OCI-LY7 (cell line): ENCODE data around the gene CALN1. TPM values are rescaled to one million over a fixed set of nuclear protein-coding genes. Genes with fewer than 3 reads are reported as not detected.
A peak's percentile ranks its signal among the peaks of the same experiment; 100 is the strongest.

Experiments used
- BruUV-seq: library from RNA; stranded (reverse); fragments of 400-500 nt; replicated peaks from 2 replicates; lab custom pipeline; 2021; lab: Mats Ljungman, UMichigan
- CTCF ChIA-PET: fragments of 300-600 bp; sonication (Branson Sonifier 250); formaldehyde crosslinking; loops from one replicate; lab custom pipeline; 2022; ENCODE audit warnings: antibody characterized with exemption; ENCODE audit not compliant: unreplicated experiment; lab: Charles Lee
- POLR2A ChIA-PET: fragments of 300-600 bp; sonication (Branson Sonifier 250); formaldehyde crosslinking; loops from one replicate; lab custom pipeline; 2022; ENCODE audit warnings: antibody characterized with exemption; lab: Charles Lee
- DNase-seq: peaks from one replicate; pipeline ENCODE4 v3.0.0-alpha.2; 2015; ENCODE audit warnings: low spot score
- H2AFZ ChIP-seq: fragments of 200-600 bp; sonication (generic), shearing (Covaris generic); 2 replicates; pipeline ENCODE4 v1.6.1; 2014; ENCODE audit warnings: mild to moderate bottlenecking, antibody characterized with exemption, low read length, moderate library complexity
- H3K27ac ChIP-seq: fragments of 200-600 bp; sonication (generic); 2 replicates; pipeline ENCODE4 v1.5.1; 2014; ENCODE audit warnings: mixed run types, low read depth, mild to moderate bottlenecking, moderate library complexity, low read length, inconsistent platforms; ENCODE audit not compliant: poor library complexity, severe bottlenecking
- H3K36me3 ChIP-seq: fragments of 200-600 bp; sonication (generic); 2 replicates; pipeline ENCODE4 v1.6.1; 2014; ENCODE audit warnings: mild to moderate bottlenecking, antibody characterized with exemption, low read length, moderate library complexity, mixed read lengths; ENCODE audit not compliant: insufficient read depth
- H3K4me1 ChIP-seq: fragments of 200-600 bp; sonication (generic); 2 replicates; pipeline ENCODE4 v1.5.1; 2014; ENCODE audit warnings: mild to moderate bottlenecking, low read length; ENCODE audit not compliant: insufficient read depth, poor library complexity, severe bottlenecking
- H3K4me2 ChIP-seq: fragments of 200-600 bp; sonication (generic); 2 replicates; pipeline ENCODE4 v1.6.1; 2014; ENCODE audit warnings: mild to moderate bottlenecking, low read length
- H3K4me3 ChIP-seq: fragments of 200-600 bp; sonication (generic); 2 replicates; pipeline ENCODE4 v1.5.1; 2014; ENCODE audit warnings: mild to moderate bottlenecking, low read depth, low read length; ENCODE audit not compliant: poor library complexity, severe bottlenecking
- H3K79me2 ChIP-seq: fragments of 200-600 bp; sonication (generic); 2 replicates; pipeline ENCODE4 v1.6.1; 2016; ENCODE audit warnings: low read depth, mild to moderate bottlenecking, low read length, moderate library complexity, mixed read lengths; ENCODE audit not compliant: insufficient read depth
- H3K9me2 ChIP-seq: fragments of 200-600 bp; sonication (generic); 2 replicates; pipeline ENCODE4 v1.6.1; 2016; ENCODE audit warnings: mild to moderate bottlenecking, low read length, mixed read lengths; ENCODE audit not compliant: insufficient read depth
- H3K9me3 ChIP-seq: fragments of 200-600 bp; sonication (generic); 2 replicates; pipeline ENCODE4 v1.6.1; 2014; ENCODE audit warnings: mild to moderate bottlenecking, mixed run types, low read length, mixed read lengths
- H4K20me1 ChIP-seq: fragments of 200-600 bp; sonication (generic); 2 replicates; pipeline ENCODE4 v1.6.1; 2014; ENCODE audit warnings: mild to moderate bottlenecking, antibody characterized with exemption, low read length, moderate library complexity, mixed read lengths; ENCODE audit not compliant: insufficient read depth
- EZH2phosphoT487 ChIP-seq: fragments of 200-600 bp; sonication (generic); IDR thresholded peaks from 2 replicates; pipeline ENCODE4 v1.6.1; 2018; ENCODE audit warnings: low read depth, borderline replicate concordance, mild to moderate bottlenecking, mixed run types, antibody characterized with exemption, low read length, moderate library complexity, mixed read lengths
- intact Hi-C: fragments of 100-400 bp; cut with micrococcal nuclease; formaldehyde crosslinking; loops from one replicate; pipeline ENCODE4 v1.10.0; 2022; ENCODE audit not compliant: unreplicated experiment
- small RNA-seq: library from RNA; depleted of rRNA; stranded (forward); fragments of <200 nt; gene quantifications from one replicate; pipeline ENCODE3, GENCODE V24; 2014
- total RNA-seq, 2 experiments: library from RNA; depleted of rRNA in 1 of 2; stranded (reverse); fragments of >200 nt in 1 of 2; shearing (Covaris generic) in 1 of 2; gene quantifications; 2 replicates each; pipeline ENCODE4 v1.2.3, GENCODE V29; 2014 to 2022
- TF ChIP-seq, protein P1 (sequence below): fragments of 200-600 bp; sonication (generic); conservative IDR thresholded peaks from 2 replicates; pipeline ENCODE4 v1.5.1; 2014; ENCODE audit warnings: mild to moderate bottlenecking, antibody characterized with exemption, low read length, moderate library complexity, mixed read lengths

Gene CALN1
- total RNA-seq, 2 experiments from 2014 or later: not detected

DNA sequence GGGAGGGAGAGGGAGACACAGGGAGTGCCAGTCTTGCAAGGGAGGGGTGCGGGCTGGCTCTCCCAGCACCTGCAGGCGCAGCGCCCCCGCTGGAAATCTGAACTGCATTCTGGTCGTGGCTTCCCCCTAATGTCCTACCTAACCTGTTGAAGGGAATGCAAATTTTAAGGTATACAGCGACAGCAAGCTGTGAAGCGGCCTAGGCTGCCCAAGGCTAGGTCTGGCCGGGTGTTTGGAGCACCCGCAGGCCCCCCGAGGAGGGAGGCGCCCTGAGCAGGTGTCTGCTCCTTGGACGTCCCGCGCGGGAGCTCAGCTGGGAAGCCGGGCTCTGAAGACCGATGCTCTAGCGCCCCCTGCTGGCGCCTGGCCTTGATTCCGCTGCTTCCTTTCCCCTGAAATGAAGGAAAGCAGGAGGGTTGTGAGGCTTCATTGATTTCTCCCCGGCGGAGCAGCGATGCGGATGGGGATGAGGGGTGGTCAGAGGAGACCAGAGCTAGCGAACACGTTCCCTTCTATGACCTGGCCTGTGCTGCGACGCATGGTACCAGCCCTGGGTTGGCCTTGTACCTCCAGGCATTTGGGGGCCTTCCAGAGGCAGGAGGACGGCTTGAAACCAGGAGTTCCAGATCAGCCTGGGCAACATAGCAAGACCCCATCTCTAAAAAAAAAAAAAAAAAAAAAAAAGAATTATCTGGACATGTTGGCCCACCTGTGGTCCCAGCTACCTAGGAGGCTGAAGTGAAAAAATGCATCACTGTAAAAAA lies 678.8 kb downstream of the CALN1 start:
- H2AFZ ChIP-seq: no peak overlapping the region
- H3K4me2 ChIP-seq: no peak overlapping the region
- DNase-seq: peak; percentile 65
- H3K4me1 ChIP-seq: no peaks in the 10 kb centered on the region
- no peaks in the 10 kb centered on the region for H4K20me1 ChIP-seq
- ChIA-PET POLR2A (interaction anchor here (0.7 kb wide), 1 partner anchor 1018 kb away, joined by 5 read pairs; no protein-coding TSS in a partner anchor), CTCF (interaction anchor here (1.0 kb wide), 2 partner anchors 10 to 904 kb away, joined by 3 to 4 read pairs; no protein-coding TSS in a partner anchor)
- H3K9me2 ChIP-seq: no peaks in the 10 kb centered on the region
- H3K79me2 ChIP-seq: no peaks in the 10 kb centered on the region
- no peaks in the 10 kb centered on the region for H3K36me3 ChIP-seq
- no peak for TF ChIP-seq EZH2phosphoT487
- TF ChIP-seq, protein P1, sequence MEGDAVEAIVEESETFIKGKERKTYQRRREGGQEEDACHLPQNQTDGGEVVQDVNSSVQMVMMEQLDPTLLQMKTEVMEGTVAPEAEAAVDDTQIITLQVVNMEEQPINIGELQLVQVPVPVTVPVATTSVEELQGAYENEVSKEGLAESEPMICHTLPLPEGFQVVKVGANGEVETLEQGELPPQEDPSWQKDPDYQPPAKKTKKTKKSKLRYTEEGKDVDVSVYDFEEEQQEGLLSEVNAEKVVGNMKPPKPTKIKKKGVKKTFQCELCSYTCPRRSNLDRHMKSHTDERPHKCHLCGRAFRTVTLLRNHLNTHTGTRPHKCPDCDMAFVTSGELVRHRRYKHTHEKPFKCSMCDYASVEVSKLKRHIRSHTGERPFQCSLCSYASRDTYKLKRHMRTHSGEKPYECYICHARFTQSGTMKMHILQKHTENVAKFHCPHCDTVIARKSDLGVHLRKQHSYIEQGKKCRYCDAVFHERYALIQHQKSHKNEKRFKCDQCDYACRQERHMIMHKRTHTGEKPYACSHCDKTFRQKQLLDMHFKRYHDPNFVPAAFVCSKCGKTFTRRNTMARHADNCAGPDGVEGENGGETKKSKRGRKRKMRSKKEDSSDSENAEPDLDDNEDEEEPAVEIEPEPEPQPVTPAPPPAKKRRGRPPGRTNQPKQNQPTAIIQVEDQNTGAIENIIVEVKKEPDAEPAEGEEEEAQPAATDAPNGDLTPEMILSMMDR: peak; percentile 90
- H3K27ac ChIP-seq: no peak overlapping the region
- H3K9me3 ChIP-seq: no peaks in the 10 kb centered on the region
- intact Hi-C loops: no loop called here
- BruUV-seq: no TSS peak
- no peak overlapping the region for H3K4me3 ChIP-seq

DNA sequence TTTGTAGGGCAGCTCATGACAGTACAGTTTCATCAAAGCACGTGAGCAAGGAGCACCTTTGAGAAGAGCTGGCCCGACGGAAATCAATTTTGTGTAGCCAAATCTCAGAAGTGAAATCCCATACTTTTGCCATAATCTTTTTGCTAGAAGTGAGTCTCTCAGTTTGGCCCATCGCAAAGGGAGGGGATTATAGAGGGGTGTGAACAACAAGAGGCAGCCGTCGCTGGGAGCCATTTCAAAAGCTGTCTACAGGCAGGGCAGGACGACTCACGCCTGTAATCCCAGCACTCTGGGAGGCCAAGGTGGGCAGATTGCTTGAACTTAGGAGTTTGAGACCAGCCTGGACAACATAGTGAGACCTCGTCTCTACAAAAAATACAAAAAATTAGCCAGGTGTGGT lies 680.4 kb downstream of the CALN1 start:
- no peaks in the 10 kb centered on the region for H3K36me3 ChIP-seq
- no peak overlapping the region for H2AFZ ChIP-seq
- H3K9me2 ChIP-seq: no peaks in the 10 kb centered on the region
- no peaks in the 10 kb centered on the region for H3K9me3 ChIP-seq
- H3K4me3 ChIP-seq: no peak overlapping the region
- DNase-seq: no peak
- no peak overlapping the region for H3K27ac ChIP-seq
- no peaks in the 10 kb centered on the region for H3K79me2 ChIP-seq
- POLR2A ChIA-PET: no interaction called here
- H3K4me2 ChIP-seq: no peak overlapping the region
- BruUV-seq: no TSS peak
- intact Hi-C loops: loop anchor here (1.0 kb wide), 1 partner anchor 874 kb away; no protein-coding TSS in a partner anchor
- CTCF ChIA-PET: no interaction called here
- no peaks in the 10 kb centered on the region for H4K20me1 ChIP-seq
- H3K4me1 ChIP-seq: no peaks in the 10 kb centered on the region
- TF ChIP-seq, protein P1: no peak
- TF ChIP-seq EZH2phosphoT487: no peak

Small RNAs within 50 kb of the gene (small RNA-seq; reads per million reads assigned to genes)
- gene AC005011.1: not detected
- 0.36 reads per million for gene RNA5SP232
